ENCODE data around the gene TSFM. TPM values are rescaled to one million over a fixed set of nuclear protein-coding genes. Genes with fewer than 3 reads are reported as not detected.

TSFM gene
- total RNA-seq, 4 donors from 2014 or later, result 18.5 to 37.2 (median 24.7) TPM

- intact Hi-C loops (cut with DNase I), result no loop called here
- Histone ChIP-seq H3K36me3 (peaks cover 0 to 76% (median 22%) of the 10 kb centered on the region in 3 donors), H3K4me1 (peaks cover 0 to 22% (median 0%) of the 10 kb centered on the region in 3 donors), H3K27ac (no peak overlapping the region), H3K27me3 (no peaks in the 10 kb centered on the region), H3K4me3 (no peak overlapping the region), H3K9me3 (no peaks in the 10 kb centered on the region)
- WGBS, 2 donors, result 56 to 69% methylated on average over 4 to 5 of the region's 5 CpGs
- TF ChIP-seq CTCF (IDR thresholded peaks at IDR 0.05) (no peak), POLR2A (IDR thresholded peaks at IDR 0.05) (no peak)
- no peak for DNase-seq
Measured at GRCh38 chr12:57810450-57810849, 27.9 kb downstream of the TSFM start.

- no peak overlapping the region for H3K4me3 ChIP-seq
- DNase-seq, result no peak
- 86 to 97% methylated on average over 5 to 6 of the region's 10 CpGs for WGBS, 2 donors
- H3K27me3 ChIP-seq, result no peaks in the 10 kb centered on the region
- H3K9me3 ChIP-seq, result no peaks in the 10 kb centered on the region
- intact Hi-C loops (cut with DNase I), result no loop called here
- TF ChIP-seq POLR2A (IDR thresholded peaks at IDR 0.05) (no peak), CTCF (IDR thresholded peaks at IDR 0.05) (no peak)
- H3K4me1 ChIP-seq, result peaks cover 0 to 29% (median 0%) of the 10 kb centered on the region in 3 donors
- peaks cover 0 to 70% (median 22%) of the 10 kb centered on the region in 3 donors for H3K36me3 ChIP-seq
- no peak overlapping the region for H3K27ac ChIP-seq
Measured at GRCh38 chr12:57811028-57811755, 28.6 kb downstream of the TSFM start.

GRCh38 chr12:57813111-57813970, 30.8 kb downstream of the TSFM start:
- Histone ChIP-seq H3K27me3 (no peaks in the 10 kb centered on the region), H3K9me3 (no peaks in the 10 kb centered on the region), H3K4me1 (peaks cover 0 to 49% (median 7%) of the 10 kb centered on the region in 3 donors), H3K27ac (no peak overlapping the region), H3K4me3 (no peak overlapping the region), H3K36me3 (peaks cover 0 to 51% (median 3%) of the 10 kb centered on the region in 3 donors)
- DNase-seq, result no peak
- 81 to 93% methylated on average over 3 to 6 of the region's 14 CpGs for WGBS, 2 donors
- no peak for TF ChIP-seq POLR2A (IDR thresholded peaks at IDR 0.05)
- TF ChIP-seq CTCF (IDR thresholded peaks at IDR 0.05), result no peak
- intact Hi-C loops (cut with DNase I), result no loop called here

DNA sequence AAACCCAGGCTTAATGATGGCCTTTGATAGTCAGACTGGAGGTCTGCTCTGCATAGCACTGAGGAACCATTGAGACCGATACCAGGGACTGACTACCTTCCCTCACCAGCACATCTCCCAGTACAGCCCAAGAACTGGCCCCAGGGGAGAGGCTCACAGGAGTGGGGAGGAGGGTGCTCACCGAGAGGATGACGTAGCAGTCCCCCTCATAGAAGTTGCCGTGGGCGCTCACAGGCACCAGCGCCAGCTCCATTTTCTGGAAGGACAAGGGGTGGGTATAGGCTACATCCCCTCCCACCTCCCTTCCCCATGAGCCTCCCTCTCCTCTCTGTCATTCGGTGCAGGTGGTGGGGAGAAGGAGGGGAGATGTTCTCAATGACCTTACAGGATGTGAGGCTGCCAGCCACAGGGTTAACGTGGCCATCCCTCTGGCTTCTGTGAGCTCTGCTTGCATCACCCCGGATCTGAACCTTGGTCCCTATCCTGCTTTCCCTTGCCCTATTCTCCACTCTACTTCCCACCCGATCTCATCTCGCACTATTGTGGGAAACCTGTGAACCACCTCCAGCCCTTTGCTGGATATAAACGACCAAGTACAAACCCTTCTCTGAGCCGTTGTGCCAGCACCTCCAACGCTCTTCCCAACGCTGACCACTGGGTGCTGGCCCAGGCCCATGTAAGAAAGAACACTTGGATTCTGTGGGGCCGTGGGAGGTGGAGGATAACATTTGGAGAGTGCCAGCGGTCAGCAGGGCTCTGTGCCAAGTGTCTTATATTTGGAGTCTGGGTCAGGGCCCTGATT, 31.6 kb downstream of the TSFM start:
- H3K4me3 ChIP-seq, result no peak overlapping the region
- intact Hi-C loops (cut with DNase I), result no loop called here
- H3K4me1 ChIP-seq, result peaks cover 0 to 57% (median 7%) of the 10 kb centered on the region in 3 donors
- H3K36me3 ChIP-seq, result peaks cover 0 to 51% (median 3%) of the 10 kb centered on the region in 3 donors
- WGBS, 2 donors, result 73 to 76% methylated on average over 14 to 16 of the region's 17 CpGs
- TF ChIP-seq POLR2A (IDR thresholded peaks at IDR 0.05) (no peak), CTCF (IDR thresholded peaks at IDR 0.05) (no peak)
- H3K27ac ChIP-seq, result no peak overlapping the region
- H3K9me3 ChIP-seq, result no peaks in the 10 kb centered on the region
- H3K27me3 ChIP-seq, result no peaks in the 10 kb centered on the region
- no peak for DNase-seq
